22Rv1 (cell line): ENCODE results near the gene SLCO3A1.
"Not testable (repeated sequence)": the region's sequence is repeated elsewhere in the genome, so short reads cannot be mapped to it uniquely, and the experiment has no call there.

Experiments used
- CTCF ChIP-seq: fragments of 450-650 bp; IDR thresholded peaks from 2 replicates; pipeline ENCODE4 v1.5.1; 2017; ENCODE audit warnings: mild to moderate bottlenecking
- ZFX ChIP-seq: fragments of 450-650 bp; IDR thresholded peaks from 2 replicates; pipeline ENCODE4 v1.6.1; 2017; ENCODE audit warnings: antibody characterized with exemption, borderline replicate concordance

- not testable (repeated sequence) for TF ChIP-seq CTCF, ZFX
Observed at GRCh38 chr15:92207601-92208000, 354.1 kb downstream of the SLCO3A1 start.
